Duodenal mucosa (tissue), 2 donors: ENCODE results near the gene UNC13D.

Source experiments
- H3K27ac ChIP-seq: one replicate; pipeline ENCODE4 v1.7.0; 2013; ENCODE audit warnings: low read depth, low read length
- H3K27me3 ChIP-seq, 2 donors: one replicate each; pipeline ENCODE4 v1.7.0; 2013; ENCODE audit warnings: low read length in 2 of 2, control low read depth in 1 of 2; ENCODE audit not compliant: insufficient read depth in 2 of 2, control insufficient read depth in 1 of 2
- H3K36me3 ChIP-seq, 2 donors: one replicate each; pipeline ENCODE4 v1.7.0; 2013; ENCODE audit warnings: low read length in 2 of 2, control low read depth in 1 of 2; ENCODE audit not compliant: insufficient read depth in 2 of 2, control insufficient read depth in 1 of 2
- H3K4me1 ChIP-seq, 2 donors: one replicate each; pipeline ENCODE4 v1.7.0; 2013; ENCODE audit warnings: low read length in 2 of 2, control low read depth in 1 of 2; ENCODE audit not compliant: insufficient read depth in 2 of 2, control insufficient read depth in 1 of 2
- H3K4me3 ChIP-seq, 2 donors: one replicate each; pipeline ENCODE4 v1.7.0; 2013; ENCODE audit warnings: low read length in 2 of 2, low read depth in 1 of 2
- H3K9ac ChIP-seq, 2 donors: one replicate each; pipeline ENCODE4 v1.7.0; 2013; ENCODE audit warnings: low read length in 2 of 2, low read depth in 1 of 2
- H3K9me3 ChIP-seq, 2 donors: one replicate each; pipeline ENCODE4 v1.7.0; 2013; ENCODE audit warnings: low read length in 2 of 2, control low read depth in 1 of 2; ENCODE audit not compliant: control insufficient read depth in 1 of 2

UNC13D gene

GRCh38 chr17:75834928-75835653 is 9.1 kb downstream of the UNC13D start:
- H3K4me3 ChIP-seq: no peak overlapping the region
- H3K9ac ChIP-seq: peak overlapping the region in 1 of 2 donors; percentile 6
- H3K9me3 ChIP-seq: no peaks in the 10 kb centered on the region
- no peak overlapping the region for H3K27ac ChIP-seq
- H3K36me3 ChIP-seq: peaks cover 0 to 25% of the 10 kb centered on the region in 2 donors
- no peaks in the 10 kb centered on the region for H3K27me3 ChIP-seq
- peaks cover 6 to 22% of the 10 kb centered on the region in 2 donors for H3K4me1 ChIP-seq

- no peaks in the 10 kb centered on the region for H3K9me3 ChIP-seq
- peak overlapping the region in 1 of 2 donors; percentile 6 for H3K9ac ChIP-seq
- H3K4me1 ChIP-seq: peaks cover 6 to 22% of the 10 kb centered on the region in 2 donors
- H3K27me3 ChIP-seq: no peaks in the 10 kb centered on the region
- no peak overlapping the region for H3K4me3 ChIP-seq
- H3K36me3 ChIP-seq: peaks cover 0 to 22% of the 10 kb centered on the region in 2 donors
- no peak overlapping the region for H3K27ac ChIP-seq
Observed at GRCh38 chr17:75834279-75834920, 9.8 kb downstream of the UNC13D start.

GRCh38 chr17:75832652-75833400 is 11.4 kb downstream of the UNC13D start:
- H3K4me3 ChIP-seq: peak overlapping the region in 1 of 2 donors; percentile 6
- no peaks in the 10 kb centered on the region for H3K27me3 ChIP-seq
- no peak overlapping the region for H3K27ac ChIP-seq
- H3K4me1 ChIP-seq: peaks cover 6 to 27% of the 10 kb centered on the region in 2 donors
- H3K9ac ChIP-seq: peak overlapping the region; percentile 6 to 33
- H3K9me3 ChIP-seq: no peaks in the 10 kb centered on the region
- peaks cover 4 to 25% of the 10 kb centered on the region in 2 donors for H3K36me3 ChIP-seq

- peaks cover 6 to 32% of the 10 kb centered on the region in 2 donors for H3K4me1 ChIP-seq
- no peak overlapping the region for H3K9ac ChIP-seq
- no peaks in the 10 kb centered on the region for H3K27me3 ChIP-seq
- H3K9me3 ChIP-seq: no peaks in the 10 kb centered on the region
- no peak overlapping the region for H3K27ac ChIP-seq
- H3K4me3 ChIP-seq: peak overlapping the region in 1 of 2 donors; percentile 6
- H3K36me3 ChIP-seq: peaks cover 4 to 25% of the 10 kb centered on the region in 2 donors
Observed at GRCh38 chr17:75832164-75832651, 12.0 kb downstream of the UNC13D start.

- no peaks in the 10 kb centered on the region for H3K9me3 ChIP-seq
- no peak overlapping the region for H3K27ac ChIP-seq
- peaks cover 4 to 26% of the 10 kb centered on the region in 2 donors for H3K36me3 ChIP-seq
- H3K9ac ChIP-seq: peak overlapping the region; percentile 53 to 57
- H3K4me3 ChIP-seq: peak overlapping the region; percentile 57 to 63
- peaks cover 6 to 37% of the 10 kb centered on the region in 2 donors for H3K4me1 ChIP-seq
- H3K27me3 ChIP-seq: no peaks in the 10 kb centered on the region
Observed at GRCh38 chr17:75831032-75831571, 13.1 kb downstream of the UNC13D start.

- peaks cover 6 to 37% of the 10 kb centered on the region in 2 donors for H3K4me1 ChIP-seq
- peaks cover 4 to 26% of the 10 kb centered on the region in 2 donors for H3K36me3 ChIP-seq
- no peak overlapping the region for H3K27ac ChIP-seq
- peak overlapping the region; percentile 53 to 57 for H3K9ac ChIP-seq
- no peaks in the 10 kb centered on the region for H3K27me3 ChIP-seq
- no peaks in the 10 kb centered on the region for H3K9me3 ChIP-seq
- H3K4me3 ChIP-seq: peak overlapping the region; percentile 57 to 63
Observed at GRCh38 chr17:75830164-75831031, 13.8 kb downstream of the UNC13D start.

- H3K36me3 ChIP-seq: peaks cover 4 to 25% of the 10 kb centered on the region in 2 donors
- no peaks in the 10 kb centered on the region for H3K27me3 ChIP-seq
- no peak overlapping the region for H3K9ac ChIP-seq
- peaks cover 6 to 37% of the 10 kb centered on the region in 2 donors for H3K4me1 ChIP-seq
- no peak overlapping the region for H3K27ac ChIP-seq
- no peak overlapping the region for H3K4me3 ChIP-seq
- H3K9me3 ChIP-seq: no peaks in the 10 kb centered on the region
Observed at GRCh38 chr17:75829747-75830146, 14.5 kb downstream of the UNC13D start.

GRCh38 chr17:75828741-75829140 is 15.5 kb downstream of the UNC13D start:
- Histone ChIP-seq H3K36me3 (peaks cover 8 to 27% of the 10 kb centered on the region in 2 donors), H3K4me3 (no peak overlapping the region), H3K27me3 (no peaks in the 10 kb centered on the region), H3K9ac (no peak overlapping the region), H3K9me3 (no peaks in the 10 kb centered on the region), H3K27ac (no peak overlapping the region), H3K4me1 (peaks cover 6 to 31% of the 10 kb centered on the region in 2 donors)

- peaks cover 6 to 24% of the 10 kb centered on the region in 2 donors for H3K4me1 ChIP-seq
- peak overlapping the region in 1 of 2 donors; percentile 69 for H3K9ac ChIP-seq
Observed at GRCh38 chr17:75828076-75828400, 16.2 kb downstream of the UNC13D start.

More at GRCh38 chr17:75828076-75828400, 16.2 kb downstream of the UNC13D start:
- Histone ChIP-seq H3K9me3 (no peaks in the 10 kb centered on the region), H3K4me3 (peak overlapping the region in 1 of 2 donors; percentile 60), H3K27ac (peak overlapping the region; percentile 22), H3K36me3 (peaks cover 9 to 27% of the 10 kb centered on the region in 2 donors), H3K27me3 (no peaks in the 10 kb centered on the region)
